Rectal smooth muscle tissue (tissue), 1 donor: ENCODE results near the gene PLEKHG3.

ENCODE experiments used
- H3K27ac ChIP-seq: one replicate; pipeline ENCODE4 v1.7.0; 2013; ENCODE audit warnings: low read depth, low read length, inconsistent platforms
- H3K27me3 ChIP-seq: one replicate; pipeline ENCODE4 v1.7.0; 2013; ENCODE audit warnings: low read length; ENCODE audit not compliant: control insufficient read depth, insufficient read depth
- H3K36me3 ChIP-seq: one replicate; pipeline ENCODE4 v1.7.0; 2013; ENCODE audit warnings: low read length; ENCODE audit not compliant: control insufficient read depth, insufficient read depth
- H3K4me1 ChIP-seq: one replicate; pipeline ENCODE4 v1.7.0; 2013; ENCODE audit warnings: low read length; ENCODE audit not compliant: control insufficient read depth, insufficient read depth
- H3K4me3 ChIP-seq: one replicate; pipeline ENCODE4 v1.7.0; 2013; ENCODE audit warnings: low read length
- H3K9ac ChIP-seq: one replicate; pipeline ENCODE4 v1.7.0; 2013; ENCODE audit warnings: low read length

Gene PLEKHG3

GRCh38 chr14:64768401-64769095 lies 64.3 kb downstream of the PLEKHG3 start:
- Histone ChIP-seq H3K9ac (no peak overlapping the region), H3K27me3 (no peaks in the 10 kb centered on the region), H3K4me1 (peaks cover 4% of the 10 kb centered on the region), H3K36me3 (no peaks in the 10 kb centered on the region), H3K27ac (no peak overlapping the region), H3K4me3 (no peak overlapping the region)

GRCh38 chr14:64769096-64770020 lies 65.1 kb downstream of the PLEKHG3 start:
- Histone ChIP-seq H3K4me3 (no peak overlapping the region), H3K9ac (no peak overlapping the region), H3K4me1 (peaks cover 3% of the 10 kb centered on the region), H3K36me3 (no peaks in the 10 kb centered on the region), H3K27ac (no peak overlapping the region), H3K27me3 (no peaks in the 10 kb centered on the region)

GRCh38 chr14:64770751-64771150 lies 66.5 kb downstream of the PLEKHG3 start:
- Histone ChIP-seq H3K36me3 (no peaks in the 10 kb centered on the region), H3K27me3 (no peaks in the 10 kb centered on the region), H3K4me3 (no peak overlapping the region), H3K9ac (no peak overlapping the region), H3K4me1 (no peaks in the 10 kb centered on the region), H3K27ac (no peak overlapping the region)

GRCh38 chr14:64771161-64771560 lies 66.9 kb downstream of the PLEKHG3 start:
- H3K27me3 ChIP-seq = no peaks in the 10 kb centered on the region
- no peak overlapping the region for H3K27ac ChIP-seq
- no peaks in the 10 kb centered on the region for H3K4me1 ChIP-seq
- H3K4me3 ChIP-seq = no peak overlapping the region
- no peak overlapping the region for H3K9ac ChIP-seq
- no peaks in the 10 kb centered on the region for H3K36me3 ChIP-seq

GRCh38 chr14:64772397-64772950 lies 68.2 kb downstream of the PLEKHG3 start:
- Histone ChIP-seq H3K27me3 (no peaks in the 10 kb centered on the region), H3K27ac (no peak overlapping the region), H3K4me1 (no peaks in the 10 kb centered on the region), H3K9ac (no peak overlapping the region), H3K4me3 (no peak overlapping the region), H3K36me3 (no peaks in the 10 kb centered on the region)

GRCh38 chr14:64773046-64773445 lies 68.8 kb downstream of the PLEKHG3 start:
- no peaks in the 10 kb centered on the region for H3K27me3 ChIP-seq
- no peak overlapping the region for H3K27ac ChIP-seq
- no peaks in the 10 kb centered on the region for H3K36me3 ChIP-seq
- no peaks in the 10 kb centered on the region for H3K4me1 ChIP-seq
- H3K4me3 ChIP-seq = no peak overlapping the region
- H3K9ac ChIP-seq = no peak overlapping the region

GRCh38 chr14:64773577-64773976 lies 69.4 kb downstream of the PLEKHG3 start:
- Histone ChIP-seq H3K4me3 (no peak overlapping the region), H3K27me3 (no peaks in the 10 kb centered on the region), H3K4me1 (no peaks in the 10 kb centered on the region), H3K27ac (no peak overlapping the region), H3K9ac (no peak overlapping the region), H3K36me3 (no peaks in the 10 kb centered on the region)

- Histone ChIP-seq H3K4me1 (no peaks in the 10 kb centered on the region), H3K27me3 (no peaks in the 10 kb centered on the region), H3K9ac (no peak overlapping the region), H3K4me3 (no peak overlapping the region), H3K36me3 (no peaks in the 10 kb centered on the region), H3K27ac (no peak overlapping the region)
Measured at GRCh38 chr14:64774272-64774671, 70.0 kb downstream of the PLEKHG3 start.

- Histone ChIP-seq H3K9ac (no peak overlapping the region), H3K27me3 (no peaks in the 10 kb centered on the region), H3K4me3 (no peak overlapping the region), H3K36me3 (no peaks in the 10 kb centered on the region), H3K27ac (no peak overlapping the region), H3K4me1 (no peaks in the 10 kb centered on the region)
Measured at GRCh38 chr14:64775081-64775777, 71.0 kb downstream of the PLEKHG3 start.

- Histone ChIP-seq H3K27ac (no peak overlapping the region), H3K4me1 (no peaks in the 10 kb centered on the region), H3K36me3 (no peaks in the 10 kb centered on the region), H3K27me3 (no peaks in the 10 kb centered on the region), H3K4me3 (no peak overlapping the region), H3K9ac (no peak overlapping the region)
Measured at GRCh38 chr14:64777461-64777860, 73.2 kb downstream of the PLEKHG3 start.

- no peak overlapping the region for H3K9ac ChIP-seq
Measured at GRCh38 chr14:64778104-64778754, 74.0 kb downstream of the PLEKHG3 start.

GRCh38 chr14:64779472-64779871 lies 75.2 kb downstream of the PLEKHG3 start:
- Histone ChIP-seq H3K9ac (no peak overlapping the region), H3K4me1 (no peaks in the 10 kb centered on the region), H3K27me3 (no peaks in the 10 kb centered on the region), H3K4me3 (no peak overlapping the region), H3K36me3 (no peaks in the 10 kb centered on the region), H3K27ac (no peak overlapping the region)

More at GRCh38 chr14:64778104-64778754, 74.0 kb downstream of the PLEKHG3 start:
- Histone ChIP-seq H3K27me3 (no peaks in the 10 kb centered on the region), H3K4me1 (no peaks in the 10 kb centered on the region), H3K27ac (no peak overlapping the region), H3K4me3 (no peak overlapping the region), H3K36me3 (no peaks in the 10 kb centered on the region)
